Lower leg skin (tissue), 4 donors: ENCODE results near the gene GLRX5. TPM values are rescaled to one million over a fixed set of nuclear protein-coding genes. Genes with fewer than 3 reads are reported as not detected.

Source experiments
- DNase-seq, 2 donors: peaks; one replicate each; pipeline ENCODE4 v3.0.0-alpha.2; 2019; ENCODE audit warnings: low spot score in 2 of 2
- H3K4me3 ChIP-seq: fragments of 200-600 bp; sonication (generic); 2 replicates; pipeline ENCODE4 v1.5.1; 2017; ENCODE audit warnings: mild to moderate bottlenecking, low read depth; ENCODE audit not compliant: poor library complexity, severe bottlenecking
- POLR2A ChIP-seq, 2 donors: fragments of 450-650 bp; IDR thresholded peaks; one replicate each; pipeline ENCODE4 v1.6.1; 2016 to 2017; ENCODE audit warnings: antibody characterized with exemption in 2 of 2, mild to moderate bottlenecking in 1 of 2, moderate library complexity in 1 of 2
- WGBS, 2 donors: methylation state at CpG; one replicate each; pipeline ENCODE4 v1.1.5; 2018; 5-methylcytosine and 5-hydroxymethylcytosine counted together
- intact Hi-C: fragments of 100-400 bp; cut with DNase I; formaldehyde crosslinking; loops from one replicate; pipeline ENCODE4 v1.15.0; 2023; ENCODE audit warnings: low total_unique reads
- total RNA-seq, 4 donors: library from RNA; depleted of rRNA; stranded (reverse); fragments of >200 nt; gene quantifications; one replicate each; pipeline ENCODE4 v1.1.0, GENCODE V29; 2016
- TF ChIP-seq, protein P1 (sequence below), 3 donors: fragments of 450-650 bp; IDR thresholded peaks; one replicate each; pipeline ENCODE4 v1.5.1; 2016; ENCODE audit warnings: antibody characterized with exemption in 3 of 3, mild to moderate bottlenecking in 3 of 3, moderate library complexity in 2 of 3

Gene GLRX5
- total RNA-seq, 4 donors from 2014 or later: 26.4 to 34.6 (median 33.9) TPM

DNA sequence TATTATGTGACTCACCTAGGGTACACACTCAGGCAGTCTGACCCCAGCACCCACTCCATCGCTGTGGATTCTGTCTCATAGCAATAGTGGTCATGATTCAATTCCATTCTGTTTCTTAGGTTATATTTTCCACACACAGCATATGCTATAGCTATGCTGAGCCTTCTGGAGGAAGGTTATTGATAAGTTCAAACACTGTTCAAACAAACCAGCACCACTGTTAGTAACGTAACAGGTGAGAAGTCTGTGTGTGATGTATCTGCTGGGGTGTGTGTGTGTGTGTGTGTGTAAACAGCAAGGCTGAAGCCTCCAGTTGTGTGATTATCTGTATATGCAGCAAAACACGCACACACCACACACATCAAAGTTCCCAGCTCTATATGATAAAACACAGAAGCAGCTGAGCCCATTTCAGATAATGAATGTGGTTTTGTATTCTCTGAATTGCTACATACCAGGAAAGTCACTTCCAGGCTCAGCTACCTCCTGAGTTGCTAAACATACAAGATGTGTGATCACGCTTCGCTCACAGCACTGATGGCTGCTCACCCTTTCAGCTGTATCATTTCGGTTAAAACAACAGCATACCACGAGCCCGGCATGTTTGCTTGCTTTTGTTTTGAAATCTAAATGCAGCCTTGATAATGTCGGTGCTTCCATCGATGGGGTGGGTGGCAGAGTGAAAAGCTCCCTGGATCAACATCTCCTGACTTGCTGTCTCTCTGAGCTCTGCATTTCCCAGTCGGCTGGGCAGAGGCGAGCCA, 11.6 kb upstream of the GLRX5 start:
- H3K4me3 ChIP-seq: no peak overlapping the region
- 60 to 72% methylated on average over 12 of the region's 12 CpGs for WGBS, 2 donors
- peak in 1 of 2 donors; percentile 49 for DNase-seq
- intact Hi-C loops: no loop called here
- no peak for TF ChIP-seq POLR2A (IDR thresholded peaks at IDR 0.05)
- TF ChIP-seq, protein P1, sequence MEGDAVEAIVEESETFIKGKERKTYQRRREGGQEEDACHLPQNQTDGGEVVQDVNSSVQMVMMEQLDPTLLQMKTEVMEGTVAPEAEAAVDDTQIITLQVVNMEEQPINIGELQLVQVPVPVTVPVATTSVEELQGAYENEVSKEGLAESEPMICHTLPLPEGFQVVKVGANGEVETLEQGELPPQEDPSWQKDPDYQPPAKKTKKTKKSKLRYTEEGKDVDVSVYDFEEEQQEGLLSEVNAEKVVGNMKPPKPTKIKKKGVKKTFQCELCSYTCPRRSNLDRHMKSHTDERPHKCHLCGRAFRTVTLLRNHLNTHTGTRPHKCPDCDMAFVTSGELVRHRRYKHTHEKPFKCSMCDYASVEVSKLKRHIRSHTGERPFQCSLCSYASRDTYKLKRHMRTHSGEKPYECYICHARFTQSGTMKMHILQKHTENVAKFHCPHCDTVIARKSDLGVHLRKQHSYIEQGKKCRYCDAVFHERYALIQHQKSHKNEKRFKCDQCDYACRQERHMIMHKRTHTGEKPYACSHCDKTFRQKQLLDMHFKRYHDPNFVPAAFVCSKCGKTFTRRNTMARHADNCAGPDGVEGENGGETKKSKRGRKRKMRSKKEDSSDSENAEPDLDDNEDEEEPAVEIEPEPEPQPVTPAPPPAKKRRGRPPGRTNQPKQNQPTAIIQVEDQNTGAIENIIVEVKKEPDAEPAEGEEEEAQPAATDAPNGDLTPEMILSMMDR (IDR thresholded peaks at IDR 0.05): no peak

DNA sequence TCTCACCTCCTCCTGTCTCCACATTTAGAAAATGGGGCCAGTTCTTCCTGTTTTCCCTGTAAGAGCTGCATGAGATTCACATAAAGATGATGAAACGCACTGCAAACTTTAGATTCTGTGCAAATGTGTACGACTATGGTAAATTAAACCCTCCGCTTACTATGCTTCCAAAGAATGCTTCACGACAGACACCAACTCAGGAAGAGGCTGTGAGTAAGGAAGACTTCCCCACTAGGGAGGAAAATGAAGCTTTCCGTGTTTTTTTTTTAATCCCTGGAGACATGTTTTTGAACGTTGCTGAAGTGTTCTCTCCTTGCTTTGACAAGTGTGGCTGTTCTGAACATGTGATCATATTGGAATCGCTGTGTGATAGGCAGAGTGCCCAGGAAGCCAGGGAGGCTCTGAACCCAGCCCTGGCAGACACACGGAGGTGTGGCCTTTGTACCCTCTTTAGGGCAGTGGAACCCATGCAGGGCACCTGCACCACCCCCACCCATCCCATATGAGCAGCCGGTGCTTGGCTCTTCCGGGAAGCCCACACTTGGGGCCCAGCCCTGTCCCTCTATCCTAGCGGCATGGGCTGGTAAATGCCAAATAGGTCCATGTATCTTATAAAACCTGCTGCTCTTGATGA, 10.9 kb upstream of the GLRX5 start:
- no peak overlapping the region for H3K4me3 ChIP-seq
- intact Hi-C loops: no loop called here
- WGBS, 2 donors: 29 to 33% methylated on average over 11 of the region's 11 CpGs

DNA sequence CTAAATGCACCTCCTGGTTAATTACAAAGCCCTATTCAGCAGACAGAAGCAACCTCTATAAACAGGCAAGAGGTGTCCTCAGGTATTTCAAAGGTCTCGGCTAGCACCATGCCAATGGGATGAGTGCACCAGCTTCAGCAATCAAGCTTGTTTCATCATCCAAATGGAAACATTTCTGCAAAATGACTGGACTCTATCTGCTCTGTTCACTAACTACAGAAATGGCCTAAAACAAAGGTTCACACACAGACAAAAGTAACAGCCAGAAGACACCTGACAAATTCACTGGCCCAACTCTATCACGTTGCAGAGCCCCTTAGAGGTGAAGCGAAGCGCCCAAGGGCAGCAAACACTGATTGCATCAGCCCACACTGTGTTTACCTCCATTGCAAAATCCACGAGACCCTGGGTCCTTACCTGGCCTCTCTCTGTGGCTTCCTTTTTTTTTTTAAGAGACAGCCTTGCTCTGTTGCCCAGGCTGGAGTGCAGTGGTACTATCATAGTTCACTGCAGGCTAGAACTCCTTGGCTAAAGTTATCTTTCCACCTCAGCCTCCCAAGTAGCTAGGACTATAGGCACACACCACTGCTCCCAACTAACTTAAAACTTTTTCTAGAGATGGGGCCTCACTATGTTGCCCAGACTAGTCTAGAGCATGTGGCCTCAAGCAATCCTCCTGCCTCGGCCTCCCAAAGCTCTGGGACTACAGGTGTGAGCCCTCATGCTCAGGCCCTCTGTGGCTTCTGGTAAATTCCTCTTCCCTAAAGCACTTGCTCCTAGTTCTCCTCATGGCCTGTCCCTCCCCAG, 9.9 kb upstream of the GLRX5 start:
- H3K4me3 ChIP-seq: no peak overlapping the region
- peak in 1 of 2 donors; percentile 45 for DNase-seq
- WGBS, 2 donors: 85 to 91% methylated on average over 6 of the region's 6 CpGs
- intact Hi-C loops: loop anchor here (5.0 kb wide), 1 partner anchor 83 kb away; no protein-coding TSS in a partner anchor
- TF ChIP-seq, protein P1 (IDR thresholded peaks at IDR 0.05): no peak
- no peak for TF ChIP-seq POLR2A (IDR thresholded peaks at IDR 0.05)

More for the DNA sequence above, 10.9 kb upstream of the GLRX5 start:
- DNase-seq: peak in 1 of 2 donors; percentile 76
- TF ChIP-seq, protein P1 (IDR thresholded peaks at IDR 0.05): no peak
- TF ChIP-seq POLR2A (IDR thresholded peaks at IDR 0.05): no peak

DNA sequence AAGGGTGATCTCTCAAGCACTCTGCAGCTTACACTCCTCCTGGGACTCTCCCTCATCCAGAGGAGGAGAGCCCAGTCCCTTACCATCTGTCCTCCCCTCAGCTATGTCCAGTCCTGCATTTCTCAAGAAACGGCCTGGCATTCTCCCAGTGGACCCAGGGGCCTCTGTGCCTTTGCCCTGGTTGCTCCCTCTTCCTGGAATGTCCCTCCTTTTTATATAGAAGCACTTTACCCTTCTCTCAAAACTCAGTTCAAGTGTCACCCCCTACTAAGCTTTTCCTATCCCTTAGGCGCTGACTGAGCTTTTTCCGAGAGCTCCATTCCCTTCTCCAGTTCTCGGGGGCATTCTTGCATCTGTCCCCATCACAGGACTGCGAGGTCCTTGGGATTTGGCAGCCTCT, 8.9 kb upstream of the GLRX5 start:
- 80 to 82% methylated on average over 5 of the region's 5 CpGs for WGBS, 2 donors
- no peak for TF ChIP-seq POLR2A (IDR thresholded peaks at IDR 0.05)
- TF ChIP-seq, protein P1 (IDR thresholded peaks at IDR 0.05): no peak
- no peak overlapping the region for H3K4me3 ChIP-seq
- DNase-seq: peak in 1 of 2 donors; percentile 82
- intact Hi-C loops: loop anchor here (5.0 kb wide), 1 partner anchor 84 kb away; no protein-coding TSS in a partner anchor

DNA sequence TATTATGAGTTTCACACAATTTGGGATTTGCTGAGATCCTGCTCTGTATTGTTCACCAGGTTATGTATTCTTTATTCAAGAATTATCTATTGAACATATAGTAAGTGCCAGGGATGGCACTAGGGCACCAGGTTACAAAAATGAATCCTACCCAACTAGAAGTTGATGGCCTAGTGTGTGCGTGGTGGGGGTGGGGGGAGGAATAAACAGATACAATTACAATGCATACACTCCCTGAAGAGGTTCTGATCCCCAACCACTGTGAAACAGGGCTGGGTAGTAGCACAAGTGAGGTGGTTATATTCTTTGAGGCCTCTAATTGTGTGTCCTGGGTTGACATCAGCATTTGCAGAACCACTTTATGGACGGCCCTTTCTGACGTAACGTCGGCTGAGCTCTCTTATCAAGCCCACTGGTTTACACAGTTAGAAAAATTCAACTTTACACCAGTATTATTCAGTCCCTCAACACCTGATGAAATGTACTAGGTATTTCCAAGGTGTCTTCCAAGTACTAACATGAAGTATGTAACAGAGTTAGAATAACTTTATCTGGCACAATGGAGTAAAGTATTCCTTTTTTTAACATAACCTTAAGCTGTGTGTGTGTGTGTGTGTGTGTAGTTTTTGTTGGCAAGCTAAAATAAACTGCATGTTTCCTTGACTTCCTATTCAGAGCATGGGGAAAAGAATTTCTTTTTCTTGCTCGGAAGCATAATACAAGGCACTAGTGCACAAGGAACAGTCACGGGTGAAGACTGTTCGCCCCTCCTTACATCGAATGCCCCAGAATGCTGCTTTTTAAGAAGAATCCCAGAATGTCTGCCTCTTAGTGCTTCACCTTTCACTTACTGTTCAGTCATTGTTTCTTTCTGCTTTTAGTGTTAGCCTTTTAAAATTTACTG, 8.1 kb upstream of the GLRX5 start:
- TF ChIP-seq POLR2A (IDR thresholded peaks at IDR 0.05): no peak
- TF ChIP-seq, protein P1 (IDR thresholded peaks at IDR 0.05): no peak
- intact Hi-C loops: loop anchor here (5.0 kb wide), 1 partner anchor 84 kb away; no protein-coding TSS in a partner anchor
- no peak overlapping the region for H3K4me3 ChIP-seq
- 43% methylated on average over 9 of the region's 9 CpGs for WGBS, 2 donors
- peak in 1 of 2 donors; percentile 39 for DNase-seq
